ENCODE results near the gene PLPPR1.
"Not testable (repeated sequence)": the region's sequence is repeated elsewhere in the genome, so short reads cannot be mapped to it uniquely, and the experiment has no call there.

The PLPPR1 gene

DNA sequence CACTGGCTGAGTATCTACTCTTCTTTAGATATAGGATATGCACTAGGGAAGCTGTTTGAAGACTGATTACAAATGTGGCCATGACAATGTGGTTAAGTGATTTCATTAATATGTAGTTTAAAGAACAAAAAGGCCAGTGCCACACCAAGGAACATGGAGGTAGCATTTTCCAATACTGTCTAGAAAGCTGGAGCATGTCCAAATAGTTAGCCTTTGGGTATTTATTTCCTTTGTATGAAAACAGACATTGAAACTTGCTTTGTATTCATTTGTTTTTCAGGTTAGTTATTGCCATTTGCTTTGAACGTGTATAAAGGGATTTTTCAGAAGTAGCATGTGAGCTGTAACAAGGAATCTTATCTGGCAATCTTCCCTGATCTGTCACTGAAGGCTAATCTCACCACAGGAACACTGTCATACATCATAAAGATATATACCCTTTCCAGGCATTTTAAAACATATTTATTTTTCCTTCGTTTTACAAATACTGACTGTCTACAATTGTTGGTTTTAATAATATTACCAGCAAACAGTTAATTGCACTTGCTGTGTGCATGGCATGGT lies 93.4 kb downstream of the PLPPR1 start:
- TF ChIP-seq ZFX (IDR thresholded peaks at IDR 0.05), result no peak
- TF ChIP-seq, protein P1, sequence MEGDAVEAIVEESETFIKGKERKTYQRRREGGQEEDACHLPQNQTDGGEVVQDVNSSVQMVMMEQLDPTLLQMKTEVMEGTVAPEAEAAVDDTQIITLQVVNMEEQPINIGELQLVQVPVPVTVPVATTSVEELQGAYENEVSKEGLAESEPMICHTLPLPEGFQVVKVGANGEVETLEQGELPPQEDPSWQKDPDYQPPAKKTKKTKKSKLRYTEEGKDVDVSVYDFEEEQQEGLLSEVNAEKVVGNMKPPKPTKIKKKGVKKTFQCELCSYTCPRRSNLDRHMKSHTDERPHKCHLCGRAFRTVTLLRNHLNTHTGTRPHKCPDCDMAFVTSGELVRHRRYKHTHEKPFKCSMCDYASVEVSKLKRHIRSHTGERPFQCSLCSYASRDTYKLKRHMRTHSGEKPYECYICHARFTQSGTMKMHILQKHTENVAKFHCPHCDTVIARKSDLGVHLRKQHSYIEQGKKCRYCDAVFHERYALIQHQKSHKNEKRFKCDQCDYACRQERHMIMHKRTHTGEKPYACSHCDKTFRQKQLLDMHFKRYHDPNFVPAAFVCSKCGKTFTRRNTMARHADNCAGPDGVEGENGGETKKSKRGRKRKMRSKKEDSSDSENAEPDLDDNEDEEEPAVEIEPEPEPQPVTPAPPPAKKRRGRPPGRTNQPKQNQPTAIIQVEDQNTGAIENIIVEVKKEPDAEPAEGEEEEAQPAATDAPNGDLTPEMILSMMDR (conservative IDR thresholded peaks at IDR 0.05), result no peak
- no peak overlapping the region for H3K27ac ChIP-seq

GRCh38 chr9:101126556-101126955 lies 98.0 kb downstream of the PLPPR1 start:
- H3K27ac ChIP-seq, result no peak overlapping the region
- TF ChIP-seq, protein P1 (conservative IDR thresholded peaks at IDR 0.05), result no peak
- no peak for TF ChIP-seq ZFX (IDR thresholded peaks at IDR 0.05)

- H3K27ac ChIP-seq, result not testable (repeated sequence)
Observed at GRCh38 chr9:101127369-101127768, 98.8 kb downstream of the PLPPR1 start.

DNA sequence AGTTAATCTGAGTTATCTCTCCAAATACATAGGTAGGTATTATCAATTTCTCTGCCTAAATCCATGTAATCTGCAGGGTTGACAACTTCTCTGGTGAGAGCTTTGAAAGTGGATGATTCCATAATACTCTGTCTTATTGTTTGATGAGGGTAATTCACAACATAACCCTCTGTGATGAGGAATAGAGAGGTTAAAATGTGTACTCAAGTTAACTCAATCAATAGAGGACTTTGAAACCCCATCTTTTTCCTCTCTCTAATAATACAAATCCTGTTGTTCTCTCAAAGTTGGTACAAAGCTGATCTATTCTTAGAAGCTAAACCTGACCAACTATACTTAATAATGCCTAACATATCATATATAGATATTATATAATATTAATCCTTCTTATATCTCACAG lies 100.1 kb downstream of the PLPPR1 start:
- TF ChIP-seq, protein P1 (conservative IDR thresholded peaks at IDR 0.05), result no peak
- TF ChIP-seq ZFX (IDR thresholded peaks at IDR 0.05), result no peak
- no peak overlapping the region for H3K27ac ChIP-seq

DNA sequence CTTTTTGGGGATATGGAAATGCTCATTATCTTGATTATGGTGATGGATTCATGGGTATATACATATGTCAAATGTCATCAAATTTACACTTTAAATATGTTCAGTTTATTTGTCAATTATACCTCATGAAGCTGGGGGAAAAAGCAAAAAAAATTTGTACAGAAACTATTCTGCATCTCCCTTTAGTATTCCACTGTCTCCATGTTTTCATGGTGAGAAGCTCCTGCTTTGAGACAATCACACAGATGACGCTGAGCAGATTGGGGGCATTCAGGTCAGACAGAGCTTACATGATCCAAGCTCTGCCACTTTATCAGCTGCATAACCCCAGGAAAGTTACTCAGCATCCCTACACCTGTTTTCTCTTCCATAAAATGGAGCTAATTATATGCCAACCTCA lies 101.5 kb downstream of the PLPPR1 start:
- H3K27ac ChIP-seq, result no peak overlapping the region
- no peak for TF ChIP-seq ZFX (IDR thresholded peaks at IDR 0.05)
- TF ChIP-seq, protein P1 (conservative IDR thresholded peaks at IDR 0.05), result no peak

DNA sequence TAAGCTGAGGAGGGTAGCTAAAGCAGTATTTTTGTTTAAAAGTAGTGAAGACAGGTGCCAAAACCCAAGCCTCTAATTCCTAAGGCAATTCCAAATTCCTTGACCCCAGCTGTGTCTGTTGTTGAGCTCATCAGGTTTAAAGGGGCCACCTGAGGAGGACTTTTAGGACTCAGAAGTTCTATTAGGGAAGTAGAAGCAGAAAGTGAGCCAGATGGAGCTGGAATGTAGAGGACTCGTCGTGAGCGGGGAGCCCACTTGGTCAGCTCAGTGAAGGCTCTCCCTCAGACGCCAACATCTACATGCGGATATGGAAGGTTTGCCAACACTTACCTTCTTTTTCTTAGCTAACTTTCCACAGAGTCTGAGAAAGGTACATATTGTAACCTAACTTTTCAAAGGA lies 102.8 kb downstream of the PLPPR1 start:
- no peak for TF ChIP-seq ZFX (IDR thresholded peaks at IDR 0.05)
- TF ChIP-seq, protein P1 (conservative IDR thresholded peaks at IDR 0.05), result no peak
- no peak overlapping the region for H3K27ac ChIP-seq

DNA sequence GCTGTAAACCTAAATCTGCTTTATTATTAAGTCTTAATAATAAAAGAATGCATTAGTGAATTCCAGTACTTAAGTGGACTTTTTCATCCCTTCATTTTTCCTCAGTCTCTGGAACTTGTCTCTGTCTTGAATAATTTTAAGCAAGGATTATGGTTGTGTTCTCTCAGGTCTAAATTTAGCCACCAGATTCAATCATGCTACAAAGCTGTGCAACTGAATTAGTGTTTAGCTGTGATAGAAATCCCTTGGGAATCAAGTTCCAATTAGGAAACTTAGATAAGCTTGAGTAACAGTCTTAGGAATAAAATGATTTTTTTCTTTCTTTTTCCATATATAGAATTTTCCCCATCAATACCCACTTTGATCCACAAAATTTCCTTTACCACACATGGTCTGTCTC lies 104.3 kb downstream of the PLPPR1 start:
- TF ChIP-seq ZFX (IDR thresholded peaks at IDR 0.05), result no peak
- TF ChIP-seq, protein P1 (conservative IDR thresholded peaks at IDR 0.05), result no peak
- no peak overlapping the region for H3K27ac ChIP-seq

- no peak overlapping the region for H3K27ac ChIP-seq
- TF ChIP-seq, protein P1 (conservative IDR thresholded peaks at IDR 0.05), result no peak
- no peak for TF ChIP-seq ZFX (IDR thresholded peaks at IDR 0.05)
Observed at GRCh38 chr9:101138509-101138908, 110.0 kb downstream of the PLPPR1 start.
